Body of pancreas (tissue), 4 donors: ENCODE data around the gene OR51V1.

Experiments
- CTCF ChIP-seq, 7 experiments: fragments of 450-650 bp in 4 of 7; fragments of 200-600 bp in 3 of 7; sonication (generic) in 3 of 7; IDR thresholded peaks; one replicate each; pipeline ENCODE4 v1.5.1; 2016 to 2019; ENCODE audit warnings: antibody characterized with exemption in 7 of 7
- POLR2A ChIP-seq, 3 donors: fragments of 450-650 bp; IDR thresholded peaks; one replicate each; pipeline ENCODE4 v1.6.1; 2016; ENCODE audit warnings: antibody characterized with exemption in 3 of 3, mild to moderate bottlenecking in 2 of 3

DNA sequence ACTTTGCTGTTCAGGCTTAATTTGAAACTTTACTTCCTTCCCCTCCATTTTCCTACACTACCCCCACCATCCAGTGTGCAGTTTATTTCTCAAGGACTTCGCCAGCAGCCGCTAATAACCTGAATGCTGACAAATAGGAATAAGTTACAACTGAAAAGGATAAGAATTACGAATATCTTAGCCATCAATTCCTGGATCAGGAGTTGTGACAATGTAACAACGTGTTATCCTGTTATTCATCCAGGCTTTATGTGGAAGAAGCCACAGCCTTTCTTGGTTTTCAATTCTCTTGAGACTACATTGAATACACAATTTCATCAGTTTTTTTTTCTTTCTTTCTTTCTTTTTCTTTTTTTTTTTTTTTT is 43.3 kb upstream of the OR51V1 start:
- TF ChIP-seq CTCF (IDR thresholded peaks at IDR 0.05) (no peak), POLR2A (IDR thresholded peaks at IDR 0.05) (no peak)
